Erythroblast (primary cell): ENCODE measurements around the gene TTC28.

ENCODE experiments used
- GATA1 ChIP-seq: IDR thresholded peaks from 2 replicates; pipeline ENCODE4 v1.6.1; 2011; ENCODE audit warnings: low read depth, mild to moderate bottlenecking, control low read depth, low read length, moderate library complexity
- POLR2A ChIP-seq: IDR thresholded peaks from 2 replicates; pipeline ENCODE4 v1.6.1; 2011; ENCODE audit warnings: mild to moderate bottlenecking, low read length

DNA sequence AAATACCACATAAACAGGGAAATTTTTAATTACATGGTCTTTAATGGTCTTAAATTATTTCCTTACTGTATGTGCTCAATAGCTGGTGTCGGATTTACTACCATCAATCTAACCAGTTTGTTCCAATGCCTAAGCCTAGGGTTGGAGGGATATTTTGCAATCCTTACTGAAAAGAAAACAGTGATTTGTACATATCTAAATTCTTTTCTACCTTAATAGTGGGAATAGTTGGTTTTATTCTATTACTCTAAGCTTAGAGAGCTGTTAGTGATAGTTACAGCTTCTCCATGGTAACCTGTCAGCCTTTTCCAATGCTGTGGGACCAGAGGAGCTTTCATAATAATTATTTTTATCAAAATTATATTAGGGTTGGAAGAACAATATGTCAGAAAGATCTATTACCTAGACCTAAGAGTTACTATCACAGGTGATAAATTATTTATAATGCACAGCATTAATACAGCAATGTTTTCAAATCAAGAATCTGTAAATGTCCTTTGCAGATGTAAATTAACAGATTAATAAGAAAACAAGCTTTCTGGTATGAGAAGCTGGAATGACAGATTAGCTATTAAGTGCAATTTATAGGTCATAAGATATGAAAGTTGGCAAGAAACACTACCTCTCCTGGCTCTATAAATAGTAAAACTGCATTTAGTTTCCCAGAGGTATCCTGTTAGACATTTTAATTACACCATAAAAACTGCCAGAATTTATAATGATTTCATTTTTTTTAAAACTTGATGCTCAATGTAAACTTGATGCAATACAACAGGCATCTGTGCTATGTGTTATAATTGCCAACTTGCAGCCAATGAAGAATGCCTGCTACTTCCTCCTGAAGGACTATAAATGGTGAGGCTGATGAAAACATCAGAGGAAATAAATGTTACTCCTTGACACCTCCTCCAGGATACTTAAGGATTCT lies 498.6 kb downstream of the TTC28 start:
- TF ChIP-seq POLR2A (no peak), GATA1 (no peak)
